ENCODE data around the gene GPN2. TPM values are rescaled to one million over a fixed set of nuclear protein-coding genes. Genes with fewer than 3 reads are reported as not detected.
"Not testable (repeated sequence)": the region's sequence is repeated elsewhere in the genome, so short reads cannot be mapped to it uniquely, and the experiment has no call there.

GPN2 gene
- total RNA-seq, 1 donor from 2014 or later, result 9.4 TPM

DNA sequence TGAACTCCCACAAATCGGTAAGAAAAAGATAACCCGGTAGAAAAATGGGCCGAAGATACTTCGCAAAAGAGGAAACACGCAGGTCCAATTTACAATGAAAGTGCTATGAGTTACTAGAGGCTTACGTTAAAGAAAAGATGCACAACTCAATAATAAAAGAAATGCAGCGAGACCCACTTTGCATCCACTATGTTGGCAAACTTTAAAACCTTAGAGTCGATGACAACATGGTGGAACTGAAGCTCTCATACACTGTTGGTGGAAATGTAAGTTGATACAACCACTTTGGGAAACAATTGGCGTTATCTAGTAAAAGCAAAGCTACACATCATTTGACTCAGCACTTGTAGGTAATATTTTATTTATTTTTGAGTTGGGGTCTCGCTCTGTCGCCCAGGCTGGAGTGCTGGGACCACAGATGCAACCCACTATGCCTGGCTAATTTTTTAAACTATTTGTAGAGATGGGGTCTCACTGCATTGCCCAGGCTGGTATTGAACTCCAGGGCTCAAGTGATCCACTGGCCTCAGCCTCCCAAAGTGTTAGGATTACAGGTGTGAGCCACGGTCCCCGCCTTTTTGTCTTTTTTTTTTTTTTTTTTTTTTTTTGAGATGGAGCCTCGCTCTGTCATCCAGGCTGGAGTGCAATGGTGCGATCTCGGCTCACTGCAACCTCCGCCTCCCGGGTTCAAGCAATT, 10.9 kb upstream of the GPN2 start:
- DNase-seq, result no peak

GRCh38 chr1:26900001-26900814, 10.1 kb upstream of the GPN2 start, which contains the start of gene GPATCH3:
GPATCH3 (minus strand) TSS chr1:26900467; CDS start chr1:26900442, 25 bp downstream.
- peak; percentile 96 for DNase-seq

GRCh38 chr1:26897351-26897750, 7.3 kb upstream of the GPN2 start:
- DNase-seq, result no peak

DNA sequence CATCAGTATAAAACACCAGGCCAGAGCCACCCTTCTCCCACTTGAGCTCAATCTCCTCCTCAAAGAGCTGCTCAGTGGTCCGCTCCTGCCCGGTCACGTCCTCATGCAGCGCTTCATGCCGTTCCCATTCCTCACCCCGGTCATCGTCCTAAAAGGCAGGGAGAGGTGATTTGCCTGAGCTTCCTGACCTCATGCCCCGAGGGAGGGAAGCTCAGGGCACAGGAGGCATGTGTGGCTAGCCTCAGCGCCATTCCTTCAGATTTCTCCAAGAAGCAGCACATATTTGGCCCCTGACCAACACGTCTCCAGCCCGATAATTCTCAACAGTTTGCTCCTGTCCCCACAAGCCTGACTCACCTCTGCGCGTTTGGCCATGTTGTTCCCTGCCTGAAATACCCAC, 4.2 kb upstream of the GPN2 start:
- no peak for DNase-seq

- DNase-seq, result no peak
These were observed 349 bp upstream of the GPN2 start for GRCh38 chr1:26890467-26890796.

DNA sequence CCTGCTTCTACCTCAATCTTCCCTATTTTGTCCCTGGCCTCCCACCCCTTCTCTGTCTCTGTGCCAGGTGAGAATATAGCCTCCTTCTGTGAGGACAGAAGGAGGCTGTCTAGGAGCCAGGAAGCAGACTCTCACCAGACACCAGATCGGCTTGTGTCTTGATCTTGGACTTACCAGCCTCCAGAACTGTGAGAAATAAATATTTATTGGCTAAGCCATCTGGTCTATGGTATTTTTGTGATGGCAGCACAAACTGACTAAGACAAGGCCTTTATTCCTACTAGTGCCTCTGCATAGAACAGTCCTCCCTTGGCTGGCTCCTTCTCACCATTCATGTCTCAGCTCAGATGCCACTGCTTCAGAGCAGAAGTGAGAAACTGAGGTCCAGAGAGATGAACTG, 1.9 kb downstream of the GPN2 start:
- no peak for DNase-seq

DNA sequence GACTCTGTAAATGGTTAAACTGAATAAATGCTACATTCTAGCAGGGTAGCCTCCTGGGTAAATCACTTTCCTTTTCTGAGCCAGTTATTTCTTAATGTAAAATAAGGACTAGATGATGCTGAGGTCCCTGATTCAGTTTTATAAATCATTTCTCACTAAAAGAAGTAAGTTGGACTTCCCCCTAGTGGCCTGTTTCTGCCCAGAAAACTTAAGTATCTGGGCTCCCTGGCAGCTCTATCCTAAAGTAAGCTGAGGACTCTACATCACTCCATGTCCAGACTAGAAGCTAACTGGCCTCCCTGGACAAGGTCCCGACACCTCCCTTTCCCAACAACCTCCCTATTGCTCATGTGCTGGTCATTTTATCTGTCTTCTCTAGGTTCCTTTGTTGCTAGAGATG, 3.0 kb downstream of the GPN2 start:
- peak; percentile 63 for DNase-seq

GRCh38 chr1:26882696-26883463, 7.2 kb downstream of the GPN2 start:
- DNase-seq, result no peak

DNA sequence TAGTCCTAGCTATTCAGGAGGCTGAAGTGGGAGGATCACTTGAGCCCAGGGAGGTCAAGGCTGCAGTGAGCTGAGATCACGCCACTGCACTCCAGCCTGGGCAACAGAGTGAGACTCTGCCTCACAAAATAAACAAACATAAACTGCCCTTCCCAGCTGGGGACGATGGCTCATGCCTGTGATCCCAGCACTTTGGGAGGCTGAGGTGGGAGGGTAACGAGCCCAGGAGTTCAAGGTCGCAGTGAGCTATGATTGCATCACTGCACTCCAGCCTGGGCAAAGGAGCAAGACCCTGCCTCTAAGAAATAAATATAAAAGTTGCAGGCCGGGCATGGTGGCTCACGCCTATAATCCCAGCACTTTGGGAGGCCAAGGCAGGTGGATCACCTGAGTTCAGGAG, 8.5 kb downstream of the GPN2 start:
- DNase-seq, result not testable (repeated sequence)

DNA sequence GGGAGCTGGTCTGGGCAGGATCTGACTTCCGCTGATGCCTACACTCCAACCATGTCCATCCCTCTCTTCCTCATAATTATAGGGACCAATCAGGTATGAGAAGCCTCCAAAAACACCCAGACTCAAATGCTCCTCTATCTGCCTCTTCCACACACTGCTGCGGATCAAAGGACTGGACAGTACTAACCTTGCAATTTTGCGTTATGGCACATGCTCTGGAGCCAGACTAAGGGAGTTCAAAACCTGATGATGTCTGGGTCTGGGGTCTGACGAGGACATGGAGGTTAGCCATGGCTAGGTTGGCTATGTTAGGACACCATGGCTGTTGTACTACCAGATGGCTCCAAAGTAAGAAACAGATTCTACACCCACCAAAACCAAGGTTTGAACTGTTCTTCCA, 10.3 kb downstream of the GPN2 start:
- no peak for DNase-seq

DNA sequence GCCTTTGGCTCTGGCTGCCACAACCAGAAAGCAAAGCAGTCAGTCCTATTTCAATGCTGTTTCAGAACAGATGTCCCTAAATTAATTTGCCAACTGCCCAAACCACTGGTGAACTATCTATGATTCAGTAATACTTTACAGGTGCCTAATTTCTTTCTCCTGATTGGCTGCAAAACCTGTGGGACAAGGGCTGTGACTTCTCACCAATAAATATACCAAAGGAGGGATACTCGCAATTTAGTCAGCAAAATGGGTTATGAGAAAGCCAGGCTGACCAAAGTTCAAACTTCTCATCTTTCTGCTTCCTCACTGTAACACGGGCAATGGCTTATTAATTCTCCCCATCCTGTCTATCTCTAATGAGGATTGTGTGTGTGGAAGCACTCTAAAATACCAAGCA, 12.8 kb downstream of the GPN2 start:
- DNase-seq, result no peak

DNA sequence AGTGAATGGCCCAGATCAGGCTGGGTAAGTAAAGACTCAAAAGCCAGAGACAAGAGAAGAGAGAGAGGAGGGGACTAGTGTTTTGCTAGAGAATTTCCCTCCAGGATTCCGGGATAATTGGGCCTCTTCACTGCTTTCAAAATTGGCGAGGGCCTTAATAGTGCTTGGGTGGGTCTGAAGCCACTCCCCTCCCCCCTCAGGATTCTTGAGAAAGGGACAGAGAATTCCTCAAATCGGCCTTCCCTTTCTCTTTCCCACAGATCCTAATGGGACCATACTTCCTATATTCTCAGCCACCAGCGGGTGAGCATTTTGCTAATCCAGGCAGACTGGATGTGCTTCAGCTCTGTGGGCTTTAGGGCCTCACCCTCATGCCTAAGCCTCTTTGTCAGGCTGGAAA, 15.2 kb downstream of the GPN2 start:
- no peak for DNase-seq

DNA sequence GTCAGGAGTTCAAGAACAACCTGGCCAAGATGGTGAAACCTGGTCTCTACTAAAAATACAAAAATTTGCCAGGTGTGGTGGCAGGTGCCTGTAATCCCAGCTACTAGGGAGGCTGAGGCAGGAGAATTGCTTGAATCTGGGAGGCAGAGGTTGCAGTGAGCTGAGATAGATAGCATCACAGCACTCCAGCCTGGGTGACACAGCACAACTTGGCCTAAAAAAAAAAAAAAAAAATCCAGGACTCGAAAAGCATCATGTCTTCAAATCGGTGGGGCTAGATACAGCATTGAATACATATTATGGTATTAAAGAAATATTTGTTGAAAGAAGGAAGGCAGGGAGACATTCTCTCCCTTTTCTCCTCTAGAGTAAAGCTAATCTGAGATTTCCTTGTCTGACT, 17.0 kb downstream of the GPN2 start:
- DNase-seq, result not testable (repeated sequence)

DNA sequence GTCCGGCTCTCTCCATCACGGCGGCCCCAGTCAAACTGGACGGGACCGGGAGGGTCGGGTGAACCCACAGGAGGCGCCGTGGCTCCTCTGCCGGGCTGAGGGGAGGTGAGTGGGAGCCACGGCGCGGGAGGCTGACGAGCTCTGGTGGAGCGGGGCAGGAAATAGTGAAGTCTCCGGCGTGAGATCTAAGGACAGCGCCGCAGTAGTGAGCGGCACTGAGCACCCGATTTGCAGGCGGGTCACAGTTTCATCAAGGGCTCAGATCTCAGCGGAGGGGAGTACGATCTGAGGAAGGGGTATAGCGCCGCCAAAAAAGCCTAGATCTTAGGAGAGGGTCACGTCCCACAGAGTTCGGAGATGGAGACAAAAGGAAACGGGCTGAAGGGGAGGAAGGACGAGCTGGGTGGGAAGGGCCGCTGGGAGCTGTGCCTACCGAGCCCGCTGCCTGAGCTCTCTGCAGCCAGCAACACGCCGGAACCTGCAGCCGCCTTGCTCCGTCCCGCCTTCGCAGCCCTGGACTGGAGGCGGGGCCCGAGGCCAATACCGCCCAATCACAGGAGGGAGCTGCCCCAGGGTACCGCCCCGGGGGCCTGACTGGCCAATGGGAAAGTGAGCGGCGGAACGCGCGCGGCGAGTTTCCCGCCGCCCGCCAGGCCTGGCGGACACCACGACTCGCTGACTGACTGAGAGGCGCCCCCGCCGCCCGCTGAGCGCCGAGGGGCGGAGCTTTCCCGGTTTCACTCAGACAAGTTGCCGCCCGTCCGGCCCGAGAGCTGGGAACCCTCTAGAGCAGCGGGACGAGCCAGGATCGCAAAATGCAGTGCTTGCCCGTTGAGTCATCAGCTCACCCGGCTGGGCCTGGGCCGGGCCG, 25.2 kb downstream of the GPN2 start:
- peak; percentile 98 for DNase-seq

DNA sequence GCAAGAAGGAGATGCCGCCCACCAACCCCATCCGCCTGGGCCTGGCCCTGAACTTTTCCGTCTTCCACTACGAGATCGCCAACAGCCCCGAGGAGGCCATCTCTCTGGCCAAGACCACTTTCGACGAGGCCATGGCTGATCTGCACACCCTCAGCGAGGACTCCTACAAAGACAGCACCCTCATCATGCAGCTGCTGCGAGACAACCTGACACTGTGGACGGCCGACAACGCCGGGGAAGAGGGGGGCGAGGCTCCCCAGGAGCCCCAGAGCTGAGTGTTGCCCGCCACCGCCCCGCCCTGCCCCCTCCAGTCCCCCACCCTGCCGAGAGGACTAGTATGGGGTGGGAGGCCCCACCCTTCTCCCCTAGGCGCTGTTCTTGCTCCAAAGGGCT, 26.4 kb downstream of the GPN2 start:
- DNase-seq, result no peak

- DNase-seq, result peak; percentile 17
These were observed 27.1 kb downstream of the GPN2 start, which contains the start of gene SFN for GRCh38 chr1:26862781-26863684. SFN (plus strand) TSS chr1:26863149; CDS start chr1:26863213, 64 bp downstream.

DNA sequence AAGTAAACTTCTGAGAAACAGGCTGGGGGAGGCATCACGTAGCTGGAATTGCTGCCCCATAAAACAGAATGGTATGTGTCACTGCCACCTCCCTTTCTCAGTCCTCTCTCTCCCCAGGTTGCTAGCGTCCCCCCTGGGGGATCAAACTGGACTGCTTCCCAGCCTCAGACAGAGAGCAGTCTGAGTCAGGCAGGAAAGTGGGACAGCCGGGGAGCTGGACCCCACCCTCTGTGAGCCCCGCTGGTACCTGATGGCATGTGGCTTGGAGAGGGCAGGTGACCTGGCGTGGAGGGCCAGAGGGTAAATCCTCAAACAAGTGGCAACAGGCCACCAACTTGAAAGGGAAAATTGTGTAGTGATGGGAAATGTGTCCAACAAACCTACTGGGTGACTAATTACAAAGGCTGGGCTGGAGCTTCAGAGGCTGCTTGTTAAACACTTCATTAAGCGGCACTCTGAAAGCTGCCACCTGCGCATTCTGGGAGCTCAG, 28.1 kb downstream of the GPN2 start:
- DNase-seq, result no peak

GRCh38 chr1:26861286-26861701, 28.8 kb downstream of the GPN2 start:
- peak; percentile 29 for DNase-seq

DNA sequence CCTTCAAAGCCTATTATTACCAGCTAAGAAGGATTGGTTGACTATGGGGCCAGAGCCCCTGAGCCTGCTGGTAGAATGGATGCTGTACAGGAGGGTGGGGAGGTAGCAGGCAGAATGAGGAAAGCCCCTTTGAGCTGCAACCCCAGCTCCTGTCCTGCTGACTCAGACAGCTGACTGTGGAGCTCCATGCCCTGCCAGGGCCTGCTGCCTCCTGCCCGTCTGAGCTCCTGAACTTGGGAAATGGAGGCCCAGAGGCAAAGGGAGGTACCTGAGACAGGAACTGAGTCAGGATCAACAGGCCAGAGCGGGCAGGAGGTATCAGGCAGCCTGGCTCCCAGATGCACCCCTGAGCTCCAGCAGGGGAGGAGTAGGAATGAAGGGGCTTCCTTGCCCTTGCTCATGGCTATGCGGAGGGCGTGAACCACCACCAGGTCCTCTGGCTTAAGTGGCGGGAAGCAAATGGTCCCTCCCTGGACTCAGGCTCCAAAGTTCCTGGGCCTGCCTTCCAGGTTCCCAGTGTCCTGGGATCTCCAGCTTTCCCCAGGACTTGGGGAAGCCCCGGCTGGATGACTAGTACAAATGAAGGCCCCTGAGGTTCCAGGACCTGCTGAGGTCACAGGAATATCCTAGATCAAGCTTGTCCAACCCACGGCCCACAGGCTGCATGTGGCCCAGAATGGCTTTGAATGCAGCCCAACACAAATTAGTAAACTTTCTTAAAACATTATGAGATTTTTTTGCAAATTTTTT, 31.0 kb downstream of the GPN2 start:
- DNase-seq, result no peak

GRCh38 chr1:26858160-26858559, 31.9 kb downstream of the GPN2 start:
- DNase-seq, result no peak

All from dermis blood vessel endothelial cell (primary cell).